ENCODE data around the gene SCAMP5. TPM values are rescaled to one million over a fixed set of nuclear protein-coding genes. Genes with fewer than 3 reads are reported as not detected.

Gene SCAMP5
- total RNA-seq, 1 experiment from 2014 or later, result 15.0 TPM

DNA sequence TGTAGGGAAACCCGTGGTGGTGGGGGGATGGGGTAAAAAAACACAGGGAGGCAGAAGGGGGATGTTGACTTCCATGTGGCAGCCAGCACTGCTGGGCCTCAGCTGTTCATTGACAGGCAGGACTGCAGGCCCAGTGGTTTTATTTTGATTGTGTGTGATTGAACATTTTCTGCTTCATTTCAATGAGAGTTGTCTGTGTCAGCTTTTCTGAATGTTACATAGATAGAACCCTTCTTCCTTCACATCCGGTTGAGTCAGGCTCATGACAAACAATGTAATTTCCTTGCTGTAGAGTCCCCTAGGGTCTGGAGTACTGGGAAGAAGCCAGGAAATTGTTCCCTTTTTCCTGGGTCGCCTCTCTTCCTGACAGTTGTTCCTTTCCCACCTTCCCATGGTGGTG is 30.6 kb upstream of the SCAMP5 start:
- in situ Hi-C loops (cut with HindIII; ENCODE audit: low sequenced_read_pairs), result no loop called here
- DNase-seq (ENCODE audit: low spot score), result no peak

DNA sequence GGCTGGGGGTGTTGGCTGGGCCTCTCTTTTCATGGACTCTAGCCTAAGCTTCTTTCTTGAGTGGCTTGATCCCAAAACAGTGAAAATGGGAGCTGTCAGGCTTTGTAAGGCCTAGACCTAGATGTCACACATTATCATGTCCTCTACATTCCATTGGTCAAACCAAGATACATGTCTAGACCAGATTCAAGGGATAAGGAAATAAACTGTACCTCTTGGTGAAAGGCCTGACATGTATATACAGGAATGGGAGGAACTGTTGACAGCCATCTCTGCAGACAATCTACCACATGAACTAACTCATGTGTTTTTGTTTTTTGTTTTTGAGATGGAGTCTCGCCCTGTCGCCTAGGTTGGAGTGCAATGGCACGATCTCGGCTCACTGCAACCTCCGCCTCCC is 27.7 kb upstream of the SCAMP5 start:
- DNase-seq (ENCODE audit: low spot score), result no peak
- in situ Hi-C loops (cut with HindIII; ENCODE audit: low sequenced_read_pairs), result no loop called here

DNA sequence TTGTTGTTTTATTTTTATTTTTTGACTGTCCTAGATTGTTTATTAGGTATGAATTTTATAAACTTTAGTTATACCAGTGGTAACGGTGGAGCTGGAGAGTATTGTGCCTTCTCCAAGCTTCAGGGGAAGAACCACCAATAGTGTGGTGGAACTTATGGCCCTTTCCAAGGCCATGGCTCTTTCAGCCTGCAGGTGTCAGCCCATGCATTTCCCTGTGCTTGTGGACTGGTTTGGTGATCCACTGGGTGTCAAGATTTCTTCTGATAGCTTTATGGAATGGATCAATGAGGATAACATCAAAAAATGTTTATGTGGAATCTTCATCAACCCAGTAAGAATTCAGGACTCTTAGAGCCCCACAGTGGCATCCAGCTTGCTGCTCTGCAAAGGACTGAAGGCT is 19.2 kb upstream of the SCAMP5 start:
- in situ Hi-C loops (cut with HindIII; ENCODE audit: low sequenced_read_pairs), result no loop called here
- no peak for DNase-seq (ENCODE audit: low spot score)

DNA sequence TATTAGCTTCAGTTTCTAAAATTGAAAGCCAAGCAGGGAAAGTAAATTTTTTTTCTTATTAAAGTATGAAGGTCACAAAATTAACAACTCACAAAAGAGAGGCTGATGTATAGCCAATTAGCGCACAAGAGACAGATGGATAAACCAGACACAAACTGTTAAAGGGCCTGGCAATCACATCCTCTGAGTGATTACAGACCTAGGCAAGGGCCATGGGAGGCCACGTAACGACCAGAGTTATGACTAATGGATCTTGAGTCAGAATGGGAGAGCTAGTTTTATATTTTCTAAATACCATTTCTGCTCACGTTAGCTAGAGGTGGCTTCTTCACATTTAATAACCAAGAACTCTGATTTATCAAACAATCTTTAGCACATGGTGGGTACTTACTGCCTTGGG is 17.8 kb upstream of the SCAMP5 start:
- in situ Hi-C loops (cut with HindIII; ENCODE audit: low sequenced_read_pairs), result no loop called here
- DNase-seq (ENCODE audit: low spot score), result no peak

GRCh38 chr15:74978077-74978476 is 17.3 kb upstream of the SCAMP5 start:
- in situ Hi-C loops (cut with HindIII; ENCODE audit: low sequenced_read_pairs), result no loop called here
- DNase-seq (ENCODE audit: low spot score), result no peak

DNA sequence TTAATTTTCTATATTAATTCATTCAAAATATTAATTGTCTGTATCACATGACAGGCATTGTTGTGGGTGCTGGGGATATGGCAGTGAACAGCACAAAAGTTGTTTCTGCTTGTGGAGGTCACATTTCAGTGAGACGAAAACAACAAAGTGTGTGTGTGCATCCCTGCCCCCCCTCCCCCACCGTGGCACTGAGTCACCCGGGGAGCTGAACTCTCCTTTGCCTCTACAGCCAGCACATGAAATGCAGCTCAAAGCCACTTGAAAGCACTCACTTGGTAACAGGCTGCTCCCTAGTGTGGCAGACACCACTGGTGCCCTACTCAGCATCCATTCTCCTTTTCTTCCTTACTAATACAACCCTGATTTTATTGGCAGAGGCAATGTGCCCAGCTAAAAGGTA is 16.9 kb upstream of the SCAMP5 start:
- in situ Hi-C loops (cut with HindIII; ENCODE audit: low sequenced_read_pairs), result no loop called here
- no peak for DNase-seq (ENCODE audit: low spot score)

DNA sequence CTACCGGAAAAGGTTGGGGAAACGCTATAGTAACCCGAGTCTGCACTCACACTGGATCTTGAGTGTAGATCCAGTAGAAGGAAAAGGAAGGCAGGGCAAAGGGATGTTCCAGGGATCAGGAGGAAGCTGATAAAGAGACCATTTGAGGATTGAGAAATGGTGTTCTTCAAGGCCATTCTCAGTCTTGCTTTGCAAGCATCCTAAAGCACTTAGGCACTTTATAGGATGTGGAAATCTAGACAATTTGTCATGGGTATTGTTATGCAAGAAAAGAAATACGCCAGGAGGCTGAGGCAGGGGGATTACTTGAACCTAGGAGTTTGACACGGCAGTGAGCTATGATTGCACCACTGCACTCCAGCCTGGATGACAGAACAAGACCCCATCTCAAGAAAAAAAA is 13.2 kb upstream of the SCAMP5 start:
- in situ Hi-C loops (cut with HindIII; ENCODE audit: low sequenced_read_pairs), result no loop called here
- DNase-seq (ENCODE audit: low spot score), result no peak

DNA sequence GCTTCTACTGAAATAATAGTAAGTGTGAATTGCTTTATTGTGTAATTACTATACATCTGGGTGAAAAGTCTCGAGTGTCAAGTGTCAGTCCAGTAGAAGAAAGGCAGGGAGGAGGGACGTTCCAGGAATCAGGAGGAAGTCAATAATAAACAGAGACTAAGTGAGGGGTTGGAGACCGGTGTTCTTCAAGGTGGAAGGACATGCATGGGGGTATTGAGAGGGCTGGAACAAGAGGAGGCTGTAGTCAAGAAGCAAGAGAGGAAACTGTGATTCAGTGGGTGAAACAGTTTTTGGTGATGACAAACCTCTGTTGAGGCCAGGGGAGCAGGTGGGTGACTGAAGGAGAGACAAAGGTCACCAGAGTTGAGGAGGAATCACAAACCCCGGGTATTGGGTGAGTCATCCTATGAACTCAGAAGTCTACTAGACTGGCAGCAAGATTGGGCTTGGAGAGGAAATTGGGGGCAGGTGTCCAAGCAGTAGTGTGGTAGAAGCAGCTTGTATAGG is 11.6 kb upstream of the SCAMP5 start:
- DNase-seq (ENCODE audit: low spot score), result no peak
- in situ Hi-C loops (cut with HindIII; ENCODE audit: low sequenced_read_pairs), result no loop called here

DNA sequence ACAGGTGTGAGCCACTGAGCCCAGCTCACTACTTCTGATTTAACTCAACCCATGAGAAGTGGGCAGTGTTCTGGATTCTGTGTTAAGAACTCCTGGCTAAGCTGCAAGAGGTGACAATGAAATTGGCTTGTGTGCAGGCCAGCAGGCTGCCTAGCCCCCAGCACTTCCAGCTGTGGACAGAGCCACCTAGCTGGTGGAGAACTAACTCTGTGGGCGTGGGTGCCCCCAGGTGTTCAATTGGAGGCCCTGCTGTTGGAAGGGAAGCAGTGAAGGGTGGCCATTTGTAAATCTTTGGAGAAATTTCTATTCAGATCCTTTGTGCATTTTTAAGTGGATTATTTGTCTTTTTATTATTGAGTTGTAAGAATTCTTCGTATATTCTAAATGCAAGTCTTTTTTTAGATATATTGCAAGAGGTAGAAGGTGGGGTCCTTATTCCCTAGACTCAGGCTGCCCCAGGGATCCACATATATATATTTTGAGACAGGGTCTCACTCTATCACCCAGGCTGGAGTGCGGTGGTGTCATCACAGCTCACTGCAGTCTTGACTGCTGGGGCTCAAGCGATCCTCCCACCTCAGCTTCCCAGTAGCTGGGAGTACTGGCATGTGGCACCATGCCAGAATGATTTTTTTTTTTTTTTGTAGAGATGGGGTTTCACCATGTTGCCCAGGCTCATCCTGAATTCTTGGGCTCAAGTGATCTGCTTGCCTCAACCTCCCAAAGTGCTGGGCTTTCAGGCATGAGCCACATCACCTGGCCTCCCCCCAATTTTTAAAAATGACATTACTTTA is 7.2 kb upstream of the SCAMP5 start:
- in situ Hi-C loops (cut with HindIII; ENCODE audit: low sequenced_read_pairs), result no loop called here
- DNase-seq (ENCODE audit: low spot score), result no peak

- no peak for DNase-seq (ENCODE audit: low spot score)
- in situ Hi-C loops (cut with HindIII; ENCODE audit: low sequenced_read_pairs), result no loop called here
Measured at GRCh38 chr15:74989527-74989926, 5.8 kb upstream of the SCAMP5 start.

GRCh38 chr15:74992619-74993018 is 2.7 kb upstream of the SCAMP5 start:
- DNase-seq (ENCODE audit: low spot score), result no peak
- in situ Hi-C loops (cut with HindIII; ENCODE audit: low sequenced_read_pairs), result no loop called here

GRCh38 chr15:74994236-74994635 is 1.1 kb upstream of the SCAMP5 start:
- in situ Hi-C loops (cut with HindIII; ENCODE audit: low sequenced_read_pairs), result no loop called here

DNA sequence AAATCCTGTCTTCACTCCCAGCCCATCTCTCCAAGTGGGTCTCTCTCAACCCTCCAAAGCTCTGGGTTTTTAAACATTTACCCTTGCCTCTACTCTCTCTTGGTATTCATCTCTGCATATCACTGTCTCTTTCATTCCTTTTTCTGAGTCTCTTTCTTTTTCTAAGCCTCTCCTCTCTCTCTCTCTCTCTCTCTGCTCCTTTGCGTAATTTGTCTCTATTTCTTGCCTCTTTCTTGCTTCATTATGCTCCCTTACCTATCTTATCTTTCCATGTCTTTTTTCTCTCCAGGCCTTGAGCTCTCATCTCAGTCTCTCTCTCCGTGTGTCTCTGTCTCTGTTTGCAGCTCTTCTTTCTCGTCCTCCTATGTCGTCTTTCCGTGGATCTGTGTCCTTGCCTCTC is 678 bp upstream of the SCAMP5 start:
- no peak for DNase-seq (ENCODE audit: low spot score)
- in situ Hi-C loops (cut with HindIII; ENCODE audit: low sequenced_read_pairs), result no loop called here

More at GRCh38 chr15:74994236-74994635, 1.1 kb upstream of the SCAMP5 start:
- DNase-seq (ENCODE audit: low spot score), result no peak

DNA sequence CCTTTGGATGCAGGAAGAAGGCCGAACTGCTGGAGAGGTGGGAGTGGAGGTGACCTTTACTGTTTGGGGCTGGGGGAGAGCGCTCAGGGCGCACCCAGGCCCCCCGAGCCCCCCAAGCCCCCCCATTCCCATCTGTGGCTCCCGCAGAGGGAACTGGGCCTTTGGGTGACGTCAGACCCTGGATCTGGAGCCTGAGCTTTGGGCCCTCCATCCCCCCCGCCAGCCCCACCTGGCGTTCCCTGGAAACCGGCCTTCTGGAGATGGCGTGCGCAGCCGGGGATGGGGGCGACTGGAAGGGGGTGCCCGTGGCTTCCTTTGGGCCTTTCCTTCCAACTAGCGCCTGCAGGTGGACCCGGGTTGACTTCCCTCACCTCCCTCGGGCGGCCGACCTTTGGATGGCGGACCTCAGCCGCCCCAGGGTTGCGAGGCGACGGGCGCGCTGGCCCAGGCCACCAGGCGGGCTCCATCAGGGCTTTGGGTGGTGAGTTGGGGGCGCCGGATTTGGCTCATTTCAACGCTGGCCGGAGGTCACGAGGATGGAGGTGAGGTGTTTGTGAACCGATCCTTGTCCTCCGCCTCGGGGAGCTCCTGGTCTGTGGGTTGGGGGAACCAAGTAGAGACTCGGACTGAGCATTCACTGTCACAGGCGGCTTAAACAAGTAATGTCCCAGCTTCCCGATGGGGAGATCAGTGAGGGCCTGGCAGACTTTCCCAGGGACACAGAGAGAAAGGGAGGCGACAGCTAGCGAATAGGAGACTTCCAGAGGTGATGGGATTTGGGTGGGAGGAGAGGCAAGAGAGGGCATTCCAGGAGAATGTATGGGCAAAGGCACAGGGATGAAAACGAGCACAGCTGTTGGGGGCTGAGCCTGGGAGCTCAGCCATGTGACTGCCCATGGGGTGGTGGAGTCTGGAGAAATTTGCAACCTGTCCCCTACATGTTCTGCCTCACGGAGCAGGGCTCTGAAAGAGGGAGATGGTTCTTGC is 709 bp downstream of the SCAMP5 start:
- peak; percentile 84 for DNase-seq (ENCODE audit: low spot score)

DNA sequence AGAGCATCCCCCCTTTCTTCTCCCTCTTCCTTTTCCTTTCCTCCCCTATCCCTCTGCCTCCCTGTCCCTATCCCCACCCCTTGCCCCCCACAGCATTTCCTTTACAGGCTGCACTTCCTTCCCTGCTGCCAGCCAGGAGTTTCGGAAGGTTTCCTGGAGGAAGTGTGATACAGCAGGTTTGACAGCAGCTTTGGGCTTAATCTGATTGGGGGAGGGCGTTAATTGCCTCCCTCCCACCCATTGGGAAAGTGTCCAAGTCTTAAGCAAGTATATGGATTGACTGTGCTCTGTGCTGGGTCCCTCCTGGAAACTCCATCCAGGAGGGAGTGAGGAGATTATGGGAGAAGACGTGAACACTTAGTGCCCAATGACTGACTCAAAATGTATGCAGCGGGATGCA is 1.8 kb downstream of the SCAMP5 start:
- no peak for DNase-seq (ENCODE audit: low spot score)
- in situ Hi-C loops (cut with HindIII; ENCODE audit: low sequenced_read_pairs), result no loop called here

More for the DNA sequence above, 709 bp downstream of the SCAMP5 start:
- in situ Hi-C loops (cut with HindIII; ENCODE audit: low sequenced_read_pairs), result no loop called here

DNA sequence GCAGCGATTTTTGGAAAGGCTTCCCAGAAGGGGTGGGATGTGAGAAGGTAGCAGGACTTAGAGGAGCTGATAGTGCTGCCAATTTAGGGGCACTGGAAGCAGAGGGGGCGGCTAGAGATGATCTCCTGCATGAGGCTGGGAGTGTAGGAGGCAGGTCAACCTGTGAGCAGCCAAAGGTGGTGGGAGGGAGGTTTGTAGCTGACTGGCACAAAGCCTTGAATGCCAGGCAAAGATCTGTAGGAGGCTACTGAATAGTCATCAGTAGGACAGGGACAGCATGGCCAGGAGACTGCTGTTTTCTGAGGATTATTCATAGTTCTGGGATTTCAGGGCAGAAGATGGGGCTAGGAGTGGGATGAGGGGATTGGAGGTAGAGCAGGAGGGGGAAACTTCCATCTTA is 2.2 kb downstream of the SCAMP5 start:
- DNase-seq (ENCODE audit: low spot score), result no peak
- in situ Hi-C loops (cut with HindIII; ENCODE audit: low sequenced_read_pairs), result no loop called here

DNA sequence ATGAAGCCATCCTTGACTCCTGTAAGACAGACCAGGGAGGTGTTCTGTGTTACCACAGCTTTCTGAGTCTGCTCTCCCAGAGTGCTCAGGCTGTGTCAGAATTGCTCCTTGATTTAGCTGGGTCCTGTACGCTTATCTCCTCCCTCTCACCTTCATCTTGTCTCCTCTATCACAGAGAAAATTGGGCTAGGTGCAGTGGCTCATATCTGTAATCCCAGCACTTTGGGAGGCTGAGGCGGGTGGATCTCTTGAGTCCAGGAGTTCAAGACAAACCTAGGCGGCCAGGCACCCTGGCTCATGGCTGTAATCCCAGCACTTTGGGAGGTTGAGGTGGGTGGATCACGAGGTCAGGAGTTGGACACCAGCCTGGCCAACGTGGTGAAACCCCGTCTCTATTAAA is 5.9 kb downstream of the SCAMP5 start:
- no peak for DNase-seq (ENCODE audit: low spot score)
- in situ Hi-C loops (cut with HindIII; ENCODE audit: low sequenced_read_pairs), result no loop called here

GRCh38 chr15:75002398-75002797 is 7.0 kb downstream of the SCAMP5 start:
- in situ Hi-C loops (cut with HindIII; ENCODE audit: low sequenced_read_pairs), result no loop called here
- no peak for DNase-seq (ENCODE audit: low spot score)

DNA sequence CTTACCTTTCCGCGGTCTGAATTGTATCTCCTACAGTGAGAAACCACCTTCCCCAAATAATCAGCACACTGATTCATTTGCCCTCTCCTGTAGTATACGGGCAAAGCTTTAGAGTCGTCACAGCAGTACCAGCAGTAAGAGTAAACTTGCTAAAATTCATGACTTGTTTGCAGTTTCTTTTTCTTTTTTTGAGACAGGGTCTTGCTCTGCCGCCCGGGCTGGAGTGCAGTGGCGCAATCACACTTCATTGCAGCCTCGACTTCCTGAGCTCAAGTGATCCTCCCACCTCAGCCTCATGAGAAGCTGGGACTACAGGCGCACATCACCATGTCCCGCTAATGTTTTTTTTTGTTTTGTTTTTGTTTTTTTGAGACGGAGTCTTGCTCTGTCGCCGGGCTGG is 11.9 kb downstream of the SCAMP5 start:
- DNase-seq (ENCODE audit: low spot score), result no peak
- in situ Hi-C loops (cut with HindIII; ENCODE audit: low sequenced_read_pairs), result no loop called here

DNA sequence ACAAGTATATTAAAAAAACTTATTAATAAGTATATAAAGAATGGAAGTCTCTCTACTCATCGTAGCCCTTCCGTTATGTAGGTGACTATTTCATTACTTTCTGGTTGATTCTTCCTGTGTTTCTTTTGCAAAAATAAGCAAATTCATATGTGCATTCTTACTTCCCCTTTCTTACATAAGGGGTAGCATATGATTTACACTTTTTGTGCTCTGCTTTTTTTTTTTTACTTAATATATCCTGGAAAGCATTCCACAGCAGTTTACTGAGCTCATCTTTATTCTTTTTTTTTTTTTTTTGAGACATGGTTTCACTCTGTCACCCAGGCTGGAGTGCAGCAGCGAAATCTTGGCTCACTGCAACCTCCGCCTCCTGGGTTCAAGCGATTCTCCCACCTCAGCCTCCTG is 12.9 kb downstream of the SCAMP5 start:
- in situ Hi-C loops (cut with HindIII; ENCODE audit: low sequenced_read_pairs), result no loop called here
- DNase-seq (ENCODE audit: low spot score), result no peak
